Upper lobe of left lung (tissue), 6 donors: ENCODE measurements around the gene ACVR2A. TPM values are rescaled to one million over a fixed set of nuclear protein-coding genes. Genes with fewer than 3 reads are reported as not detected.

Experiments used
- ATAC-seq, 2 donors: fragments of 200-7000 bp; cut with Tn5 transposase; one replicate each; pipeline ENCODE4 v1.9.1; 2022; ENCODE audit warnings: mild to moderate bottlenecking in 2 of 2, moderate library complexity in 2 of 2; ENCODE audit not compliant: low FRiP score in 2 of 2
- DNase-seq, 2 donors: peaks; one replicate each; pipeline ENCODE4 v3.0.0-alpha.2; 2019 to 2020
- H3K27ac ChIP-seq, 4 donors: fragments of 200-600 bp; sonication (generic); one replicate each; pipeline ENCODE4 v1.5.1; 2016 to 2019
- H3K27me3 ChIP-seq, 4 donors: fragments of 200-600 bp; sonication (generic); one replicate each; pipeline ENCODE4 v1.5.1; 2017 to 2019
- H3K36me3 ChIP-seq, 4 donors: fragments of 200-600 bp; sonication (generic); one replicate each; pipeline ENCODE4 v1.5.1; 2016 to 2019
- H3K4me1 ChIP-seq, 4 donors: fragments of 200-600 bp; sonication (generic); one replicate each; pipeline ENCODE4 v1.5.1; 2018 to 2019
- H3K4me3 ChIP-seq, 4 donors: fragments of 200-600 bp; sonication (generic); one replicate each; pipeline ENCODE4 v1.5.1; 2017 to 2019; ENCODE audit warnings: mild to moderate bottlenecking in 2 of 4, moderate library complexity in 1 of 4
- H3K9me3 ChIP-seq, 4 donors: fragments of 200-600 bp; sonication (generic); one replicate each; pipeline ENCODE4 v1.5.1; 2018 to 2019
- CTCF ChIP-seq, 6 experiments: fragments of 450-650 bp in 4 of 6; fragments of 200-600 bp in 2 of 6; sonication (generic) in 2 of 6; IDR thresholded peaks; one replicate each; pipeline ENCODE4 v1.5.1; 2016 to 2019; ENCODE audit warnings: antibody characterized with exemption in 6 of 6
- EP300 ChIP-seq, 4 donors: sonication (generic); formaldehyde crosslinking; IDR thresholded peaks; one replicate each; pipeline ENCODE4 v1.5.1; 2017; ENCODE audit warnings: antibody characterized with exemption in 4 of 4, control low read depth in 2 of 4
- POLR2A ChIP-seq, 4 donors: fragments of 450-650 bp; IDR thresholded peaks; one replicate each; pipeline ENCODE4 v1.5.1; 2016 to 2017; ENCODE audit warnings: antibody characterized with exemption in 4 of 4, mild to moderate bottlenecking in 2 of 4
- POLR2AphosphoS5 ChIP-seq, 2 donors: sonication (generic); formaldehyde crosslinking; IDR thresholded peaks; one replicate each; pipeline ENCODE4 v1.5.1; 2017; ENCODE audit warnings: antibody characterized with exemption in 2 of 2
- WGBS, 2 donors: methylation state at CpG; one replicate each; pipeline ENCODE4 v1.1.5; 2017 to 2018; 5-methylcytosine and 5-hydroxymethylcytosine counted together
- small RNA-seq, 4 donors: library from RNA; depleted of rRNA; stranded (forward); fragments of <200 nt; gene quantifications; one replicate each; pipeline ENCODE3, GENCODE V24; 2016
- total RNA-seq, 6 donors: library from RNA; depleted of rRNA in 4 of 6; stranded (reverse); fragments of >200 nt in 4 of 6; gene quantifications; one replicate each; pipeline versions ENCODE4 v1.1.0 to v1.2.1, GENCODE V29; 2016 to 2021
- donor health status: DM: no; HTN: no; CAD: no; lungs with moderate emphysema.
- donor health status: DM: no; HTN: yes; CAD: no; lungs with severe emphysema.

Gene ACVR2A
- total RNA-seq, 6 donors from 2014 or later: 5.5 to 34.5 (median 11.0) TPM

DNA sequence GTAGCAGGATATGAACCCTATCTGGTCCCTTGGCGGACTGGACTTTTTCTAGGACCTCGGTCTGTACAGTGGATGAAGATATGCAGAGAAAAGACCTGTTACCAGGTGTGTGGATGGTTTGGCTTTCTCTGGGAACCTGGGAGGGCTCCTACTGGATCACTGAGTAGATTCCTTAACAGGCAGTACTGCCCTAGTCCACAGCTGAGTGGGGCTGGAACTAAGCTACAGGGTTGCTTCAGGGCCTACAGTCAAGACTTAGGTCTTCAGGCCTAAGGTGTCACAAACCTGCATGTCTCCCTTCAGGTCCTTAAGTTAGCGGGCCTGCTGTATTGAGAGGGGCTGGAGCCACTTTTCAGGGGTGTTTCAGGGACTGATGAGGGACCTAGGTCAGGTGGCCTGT, 132.8 kb downstream of the ACVR2A start:
- no peak overlapping the region for H3K27ac ChIP-seq
- no peak for ATAC-seq
- TF ChIP-seq POLR2AphosphoS5 (IDR thresholded peaks at IDR 0.05) (no peak), POLR2A (IDR thresholded peaks at IDR 0.05) (no peak), EP300 (IDR thresholded peaks at IDR 0.05) (no peak), CTCF (IDR thresholded peaks at IDR 0.05) (no peak)
- whole genome bisulfite sequencing, 2 donors: 95 to 100% methylated on average over 2 to 3 of the region's 3 CpGs
- no peak for DNase-seq
- H3K9me3 ChIP-seq: no peaks in the 10 kb centered on the region
- H3K36me3 ChIP-seq: peaks cover 0 to 7% (median 2%) of the 10 kb centered on the region in 4 donors
- no peak overlapping the region for H3K4me3 ChIP-seq
- no peaks in the 10 kb centered on the region for H3K27me3 ChIP-seq
- H3K4me1 ChIP-seq: peaks cover 0 to 5% (median 0%) of the 10 kb centered on the region in 4 donors

Small RNA genes lying within 50 kb of the gene (small RNA-seq; reads per million reads assigned to genes)
- gene RNU6-1275P: 0 reads per million in 4 donors

Other genes with a start within 250 kb of the ACVR2A start
- gene ORC4, start 175.7 kb downstream of the ACVR2A start, total RNA-seq: 10 to 100 TPM; 21.9 to 48.5 (median 27.9) TPM
- 10 to 100 TPM; 22.6 to 99.5 (median 27.5) TPM for gene MBD5, start 176.1 kb downstream of the ACVR2A start, total RNA-seq